Measurements from ENCODE around the gene C22orf31.
A peak's percentile ranks its signal among the peaks of the same experiment; 100 is the strongest.
"Not testable (repeated sequence)": the region's sequence is repeated elsewhere in the genome, so short reads cannot be mapped to it uniquely, and the experiment has no call there.

Gene C22orf31

DNA sequence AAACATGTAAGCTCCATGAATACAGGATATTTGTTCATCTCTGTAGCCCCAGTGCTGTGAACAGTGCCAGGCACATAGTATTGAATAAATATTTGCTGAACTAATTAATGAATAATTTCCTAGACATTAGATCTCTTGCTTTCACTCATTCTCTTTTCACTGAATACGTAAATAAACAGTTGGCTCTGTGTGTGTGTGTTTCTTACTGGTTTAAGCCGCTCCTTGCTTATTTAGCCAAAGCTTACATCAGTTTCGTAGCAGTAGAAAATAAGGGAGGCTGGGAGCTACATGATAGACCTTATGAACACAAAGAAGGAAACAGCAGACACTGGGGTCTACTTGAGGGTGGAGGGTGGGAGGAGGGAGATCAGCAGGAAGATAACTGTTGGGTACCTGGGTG, 28.4 kb upstream of the C22orf31 start:
- TF ChIP-seq ZFX (IDR thresholded peaks at IDR 0.05; ENCODE audit: borderline replicate concordance) = no peak
- TF ChIP-seq, protein P1, sequence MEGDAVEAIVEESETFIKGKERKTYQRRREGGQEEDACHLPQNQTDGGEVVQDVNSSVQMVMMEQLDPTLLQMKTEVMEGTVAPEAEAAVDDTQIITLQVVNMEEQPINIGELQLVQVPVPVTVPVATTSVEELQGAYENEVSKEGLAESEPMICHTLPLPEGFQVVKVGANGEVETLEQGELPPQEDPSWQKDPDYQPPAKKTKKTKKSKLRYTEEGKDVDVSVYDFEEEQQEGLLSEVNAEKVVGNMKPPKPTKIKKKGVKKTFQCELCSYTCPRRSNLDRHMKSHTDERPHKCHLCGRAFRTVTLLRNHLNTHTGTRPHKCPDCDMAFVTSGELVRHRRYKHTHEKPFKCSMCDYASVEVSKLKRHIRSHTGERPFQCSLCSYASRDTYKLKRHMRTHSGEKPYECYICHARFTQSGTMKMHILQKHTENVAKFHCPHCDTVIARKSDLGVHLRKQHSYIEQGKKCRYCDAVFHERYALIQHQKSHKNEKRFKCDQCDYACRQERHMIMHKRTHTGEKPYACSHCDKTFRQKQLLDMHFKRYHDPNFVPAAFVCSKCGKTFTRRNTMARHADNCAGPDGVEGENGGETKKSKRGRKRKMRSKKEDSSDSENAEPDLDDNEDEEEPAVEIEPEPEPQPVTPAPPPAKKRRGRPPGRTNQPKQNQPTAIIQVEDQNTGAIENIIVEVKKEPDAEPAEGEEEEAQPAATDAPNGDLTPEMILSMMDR (IDR thresholded peaks at IDR 0.05) = no peak
- peak overlapping the region; percentile 46 for H3K27ac ChIP-seq

DNA sequence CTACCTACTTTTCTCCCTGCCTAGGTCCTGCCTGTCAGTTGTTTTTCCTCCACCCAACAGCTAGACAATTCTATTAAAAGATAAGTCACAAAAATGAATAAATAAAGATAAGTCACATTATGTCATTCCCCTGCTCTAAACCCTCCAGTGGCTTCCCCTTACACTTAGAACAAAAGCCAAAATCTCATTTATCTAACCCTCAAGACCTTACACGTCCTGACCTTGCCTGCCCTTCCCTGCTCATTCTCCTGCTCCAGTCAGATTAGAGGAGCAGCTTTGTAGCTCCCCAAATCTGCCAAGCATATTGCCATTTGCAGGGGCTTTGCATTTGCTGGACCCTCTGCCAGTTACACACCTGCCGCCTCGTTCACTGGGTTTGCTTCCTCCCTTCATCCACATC, 27.9 kb upstream of the C22orf31 start:
- H3K27ac ChIP-seq = peak overlapping the region; percentile 46
- TF ChIP-seq, protein P1 (IDR thresholded peaks at IDR 0.05) = no peak
- no peak for TF ChIP-seq ZFX (IDR thresholded peaks at IDR 0.05; ENCODE audit: borderline replicate concordance)

DNA sequence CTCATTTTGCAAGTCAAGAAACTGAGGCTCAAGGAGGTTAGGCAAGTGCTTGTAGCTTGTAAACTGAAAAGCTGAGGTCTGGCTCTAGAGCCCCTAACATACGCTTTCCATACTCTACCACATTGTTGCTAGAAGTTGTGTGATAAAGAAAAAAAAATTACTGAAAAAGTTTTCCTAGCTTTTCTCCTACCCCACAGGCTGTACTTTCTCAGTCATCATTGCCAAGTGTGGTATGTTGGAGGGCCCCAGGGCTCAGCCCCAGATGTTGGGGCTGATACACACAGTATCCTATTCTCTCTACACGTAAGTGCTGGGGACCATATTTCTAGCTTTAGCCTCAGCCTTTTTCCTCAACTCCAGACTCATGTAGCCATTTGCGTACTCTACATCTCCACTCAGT, 27.2 kb upstream of the C22orf31 start:
- H3K27ac ChIP-seq = no peak overlapping the region
- TF ChIP-seq, protein P1 (IDR thresholded peaks at IDR 0.05) = no peak
- TF ChIP-seq ZFX (IDR thresholded peaks at IDR 0.05; ENCODE audit: borderline replicate concordance) = no peak

DNA sequence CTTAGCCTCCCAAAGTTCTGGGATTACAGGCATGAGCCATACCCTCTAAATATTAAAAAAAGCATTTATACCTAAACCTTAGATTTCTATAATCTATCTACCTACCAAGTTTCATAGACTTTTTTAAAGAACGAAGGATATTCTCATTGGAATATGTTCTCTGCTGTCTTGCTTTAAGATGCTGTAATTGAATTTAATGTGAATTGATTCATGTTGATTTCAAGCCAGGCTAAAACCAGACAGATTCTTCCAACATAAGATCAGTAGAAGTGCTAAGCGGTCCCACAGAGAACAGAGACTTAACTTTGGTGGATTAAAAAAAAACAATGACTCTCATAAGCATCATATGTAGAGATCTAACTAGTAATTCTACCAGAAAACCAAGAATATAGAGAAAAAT, 25.4 kb upstream of the C22orf31 start:
- TF ChIP-seq, protein P1 (IDR thresholded peaks at IDR 0.05) = no peak
- no peak for TF ChIP-seq ZFX (IDR thresholded peaks at IDR 0.05; ENCODE audit: borderline replicate concordance)
- H3K27ac ChIP-seq = no peak overlapping the region

DNA sequence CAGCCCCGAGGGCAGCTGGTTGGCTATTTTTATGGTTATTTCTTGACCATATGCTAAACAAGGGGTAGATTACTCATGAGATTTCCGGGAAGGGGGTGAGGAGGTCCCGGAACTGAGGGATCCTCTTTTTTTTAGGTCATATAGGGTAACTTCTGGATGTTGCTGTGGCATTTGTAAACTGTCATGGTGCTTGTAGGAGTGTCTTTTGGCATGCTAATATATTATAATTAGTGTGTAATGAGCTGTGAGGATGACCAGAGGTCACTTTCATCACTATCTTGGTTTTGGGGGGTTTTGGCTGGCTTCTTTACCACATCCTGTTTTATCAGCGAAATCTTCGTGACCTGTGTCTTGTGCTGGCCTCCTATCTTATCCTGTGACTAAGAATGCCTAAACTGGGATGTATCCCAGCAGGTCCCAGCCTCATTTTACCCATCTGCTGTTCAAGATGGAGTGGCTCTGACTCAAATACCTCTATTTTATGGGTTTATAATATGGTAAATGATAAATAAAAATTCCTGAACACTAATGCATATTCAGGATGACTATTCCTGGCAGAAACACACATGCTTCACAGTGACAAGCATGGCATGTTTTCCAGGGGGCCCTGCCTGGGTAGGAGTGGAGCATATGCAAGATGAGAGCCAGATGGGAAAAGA, 22.4 kb upstream of the C22orf31 start:
- H3K27ac ChIP-seq = no peak overlapping the region
- no peak for TF ChIP-seq ZFX (IDR thresholded peaks at IDR 0.05; ENCODE audit: borderline replicate concordance)
- TF ChIP-seq, protein P1 (IDR thresholded peaks at IDR 0.05) = no peak

DNA sequence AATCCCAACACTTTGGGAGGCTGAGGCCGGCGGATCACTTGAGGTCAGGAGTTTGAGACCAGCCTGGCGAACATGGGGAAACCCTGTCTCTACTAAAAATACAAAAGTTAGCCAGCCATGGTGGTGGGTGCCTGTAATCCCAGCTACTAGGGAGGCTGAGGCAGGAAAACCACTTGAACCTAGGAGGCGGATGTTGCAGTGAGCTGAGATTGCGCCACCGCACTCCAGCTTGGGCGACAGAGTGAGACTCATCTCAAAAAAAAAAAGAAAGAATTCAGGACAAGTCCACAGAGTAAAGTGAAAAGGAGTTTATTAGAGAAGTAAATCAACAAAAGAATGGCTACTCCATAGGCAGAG, 21.9 kb upstream of the C22orf31 start:
- H3K27ac ChIP-seq = not testable (repeated sequence)

DNA sequence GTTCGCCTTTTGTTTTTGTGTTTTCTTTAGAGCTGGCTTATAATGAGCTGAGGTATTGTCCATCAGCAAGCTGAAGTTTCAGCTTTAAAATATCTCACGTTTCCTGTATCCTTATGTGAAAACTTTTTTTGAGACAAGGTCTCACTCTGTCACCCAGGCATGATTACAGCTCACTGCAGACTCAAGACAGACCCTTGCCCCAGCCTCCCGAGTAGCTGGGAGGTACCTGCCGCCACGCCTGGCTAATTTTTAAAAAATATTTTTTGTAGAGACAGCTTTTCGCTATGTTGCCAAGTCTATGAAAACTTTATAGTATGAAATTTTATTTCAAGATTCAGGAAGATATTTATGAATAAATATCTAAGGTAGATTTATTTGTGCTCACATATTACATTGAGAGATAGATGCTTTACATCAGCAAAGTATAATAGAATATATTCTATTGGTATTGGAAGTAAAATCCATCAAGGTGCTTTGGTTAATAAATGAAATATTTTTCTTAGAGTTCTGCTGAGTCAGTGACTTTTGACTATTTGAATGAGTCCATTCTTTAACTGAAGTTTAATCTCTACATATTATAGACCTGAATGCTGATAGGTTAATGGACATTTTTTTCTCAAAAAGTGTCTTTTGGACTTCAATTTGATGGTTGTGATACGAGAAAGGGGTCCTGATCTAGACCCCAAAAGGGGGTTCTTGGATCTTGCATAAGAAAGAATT, 21.4 kb upstream of the C22orf31 start:
- TF ChIP-seq, protein P1 (IDR thresholded peaks at IDR 0.05) = no peak
- TF ChIP-seq ZFX (IDR thresholded peaks at IDR 0.05; ENCODE audit: borderline replicate concordance) = no peak
- H3K27ac ChIP-seq = no peak overlapping the region
